OCI-LY1 (cell line): ENCODE measurements around the gene IMMP2L.

Source experiments
- EZH2 ChIP-seq: fragments of 200-600 bp; sonication (generic), shearing (Covaris generic); IDR thresholded peaks from 2 replicates; pipeline ENCODE4 v1.8.0; 2017; ENCODE audit warnings: borderline replicate concordance, mixed run types, mild to moderate bottlenecking, antibody characterized with exemption, low read length, moderate library complexity, mixed read lengths
- TF ChIP-seq, protein P1 (sequence below): fragments of 200-600 bp; sonication (generic), shearing (Covaris generic); IDR thresholded peaks from 2 replicates; pipeline ENCODE4 v1.5.1; 2017; ENCODE audit warnings: mild to moderate bottlenecking, antibody characterized with exemption, low read length, moderate library complexity, mixed read lengths

DNA sequence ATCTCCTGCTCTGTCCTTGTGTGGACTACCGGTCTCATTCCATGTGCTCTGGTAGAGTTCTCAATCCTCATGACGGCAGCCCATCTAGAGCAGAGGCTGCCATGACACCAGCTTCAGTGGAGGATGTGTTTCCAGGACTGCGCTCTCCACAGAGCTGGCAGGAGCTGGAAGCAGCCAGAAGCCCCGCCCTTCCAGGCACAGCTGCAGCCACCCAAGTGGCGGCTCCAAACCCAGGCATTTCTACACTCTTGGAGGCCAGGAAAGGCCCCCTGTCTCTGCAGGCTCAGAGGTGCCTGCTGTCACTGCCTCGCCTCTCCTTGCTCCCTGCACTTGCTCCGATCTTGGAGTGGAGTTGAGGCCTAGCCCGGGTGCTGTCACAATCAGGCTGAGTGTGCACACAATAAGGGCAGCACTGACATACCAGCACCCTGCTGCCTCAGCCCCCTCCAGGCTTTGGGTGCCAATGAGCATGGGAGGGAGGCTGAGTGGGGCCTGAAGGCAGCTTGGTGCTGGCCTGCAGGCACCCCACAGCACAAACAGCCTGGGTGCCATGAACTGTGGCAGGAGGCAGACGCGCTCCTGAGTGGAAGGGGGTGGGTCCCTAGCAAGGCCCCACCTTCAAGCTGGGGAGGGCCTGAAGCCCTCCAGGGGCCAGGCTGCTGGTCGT lies 349.3 kb downstream of the IMMP2L start:
- TF ChIP-seq, protein P1, sequence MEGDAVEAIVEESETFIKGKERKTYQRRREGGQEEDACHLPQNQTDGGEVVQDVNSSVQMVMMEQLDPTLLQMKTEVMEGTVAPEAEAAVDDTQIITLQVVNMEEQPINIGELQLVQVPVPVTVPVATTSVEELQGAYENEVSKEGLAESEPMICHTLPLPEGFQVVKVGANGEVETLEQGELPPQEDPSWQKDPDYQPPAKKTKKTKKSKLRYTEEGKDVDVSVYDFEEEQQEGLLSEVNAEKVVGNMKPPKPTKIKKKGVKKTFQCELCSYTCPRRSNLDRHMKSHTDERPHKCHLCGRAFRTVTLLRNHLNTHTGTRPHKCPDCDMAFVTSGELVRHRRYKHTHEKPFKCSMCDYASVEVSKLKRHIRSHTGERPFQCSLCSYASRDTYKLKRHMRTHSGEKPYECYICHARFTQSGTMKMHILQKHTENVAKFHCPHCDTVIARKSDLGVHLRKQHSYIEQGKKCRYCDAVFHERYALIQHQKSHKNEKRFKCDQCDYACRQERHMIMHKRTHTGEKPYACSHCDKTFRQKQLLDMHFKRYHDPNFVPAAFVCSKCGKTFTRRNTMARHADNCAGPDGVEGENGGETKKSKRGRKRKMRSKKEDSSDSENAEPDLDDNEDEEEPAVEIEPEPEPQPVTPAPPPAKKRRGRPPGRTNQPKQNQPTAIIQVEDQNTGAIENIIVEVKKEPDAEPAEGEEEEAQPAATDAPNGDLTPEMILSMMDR: no peak
- no peak for TF ChIP-seq EZH2
